ENCODE results near the gene CDC42BPG.

The CDC42BPG gene, protein sequence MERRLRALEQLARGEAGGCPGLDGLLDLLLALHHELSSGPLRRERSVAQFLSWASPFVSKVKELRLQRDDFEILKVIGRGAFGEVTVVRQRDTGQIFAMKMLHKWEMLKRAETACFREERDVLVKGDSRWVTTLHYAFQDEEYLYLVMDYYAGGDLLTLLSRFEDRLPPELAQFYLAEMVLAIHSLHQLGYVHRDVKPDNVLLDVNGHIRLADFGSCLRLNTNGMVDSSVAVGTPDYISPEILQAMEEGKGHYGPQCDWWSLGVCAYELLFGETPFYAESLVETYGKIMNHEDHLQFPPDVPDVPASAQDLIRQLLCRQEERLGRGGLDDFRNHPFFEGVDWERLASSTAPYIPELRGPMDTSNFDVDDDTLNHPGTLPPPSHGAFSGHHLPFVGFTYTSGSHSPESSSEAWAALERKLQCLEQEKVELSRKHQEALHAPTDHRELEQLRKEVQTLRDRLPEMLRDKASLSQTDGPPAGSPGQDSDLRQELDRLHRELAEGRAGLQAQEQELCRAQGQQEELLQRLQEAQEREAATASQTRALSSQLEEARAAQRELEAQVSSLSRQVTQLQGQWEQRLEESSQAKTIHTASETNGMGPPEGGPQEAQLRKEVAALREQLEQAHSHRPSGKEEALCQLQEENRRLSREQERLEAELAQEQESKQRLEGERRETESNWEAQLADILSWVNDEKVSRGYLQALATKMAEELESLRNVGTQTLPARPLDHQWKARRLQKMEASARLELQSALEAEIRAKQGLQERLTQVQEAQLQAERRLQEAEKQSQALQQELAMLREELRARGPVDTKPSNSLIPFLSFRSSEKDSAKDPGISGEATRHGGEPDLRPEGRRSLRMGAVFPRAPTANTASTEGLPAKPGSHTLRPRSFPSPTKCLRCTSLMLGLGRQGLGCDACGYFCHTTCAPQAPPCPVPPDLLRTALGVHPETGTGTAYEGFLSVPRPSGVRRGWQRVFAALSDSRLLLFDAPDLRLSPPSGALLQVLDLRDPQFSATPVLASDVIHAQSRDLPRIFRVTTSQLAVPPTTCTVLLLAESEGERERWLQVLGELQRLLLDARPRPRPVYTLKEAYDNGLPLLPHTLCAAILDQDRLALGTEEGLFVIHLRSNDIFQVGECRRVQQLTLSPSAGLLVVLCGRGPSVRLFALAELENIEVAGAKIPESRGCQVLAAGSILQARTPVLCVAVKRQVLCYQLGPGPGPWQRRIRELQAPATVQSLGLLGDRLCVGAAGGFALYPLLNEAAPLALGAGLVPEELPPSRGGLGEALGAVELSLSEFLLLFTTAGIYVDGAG (N-terminal part only)

DNA sequence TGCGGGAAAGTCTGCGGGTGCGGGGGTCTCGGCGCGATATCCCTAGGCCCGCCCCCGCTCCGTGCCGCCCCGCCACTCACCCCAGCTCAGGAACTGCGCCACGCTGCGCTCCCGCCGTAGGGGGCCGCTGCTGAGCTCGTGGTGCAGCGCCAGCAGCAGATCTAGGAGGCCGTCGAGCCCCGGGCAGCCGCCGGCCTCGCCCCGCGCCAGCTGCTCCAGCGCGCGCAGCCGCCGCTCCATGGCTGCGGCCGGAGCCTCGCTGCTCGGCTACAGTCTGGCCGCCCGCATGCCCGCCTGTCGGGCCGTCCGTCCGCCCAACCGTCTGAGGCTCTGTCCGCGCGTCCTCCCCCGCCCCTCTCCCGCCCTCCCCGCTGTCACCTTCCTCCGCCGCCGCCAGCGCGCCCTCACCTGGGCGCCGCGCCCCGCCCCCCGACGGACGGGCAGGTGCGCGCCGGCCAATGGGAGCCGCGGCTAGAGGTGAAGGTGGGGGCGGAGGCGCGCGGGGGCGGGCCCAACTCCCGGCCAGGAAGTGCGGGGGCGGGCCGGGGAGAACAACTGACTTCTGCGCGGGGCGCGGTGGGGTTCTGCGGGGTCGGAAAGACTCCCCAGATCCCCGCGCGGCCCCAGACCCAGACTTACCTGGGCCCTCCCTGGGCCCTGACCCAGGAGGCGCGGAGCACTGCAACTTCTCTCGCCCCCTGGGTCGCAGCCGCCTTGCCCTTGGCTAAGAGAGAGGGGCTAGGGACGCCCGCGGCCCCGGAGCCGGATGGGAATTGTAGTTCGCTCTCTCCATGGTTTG lies at the start of gene CDC42BPG:
Gene CDC42BPG, minus strand, starts transcription at position 324 of the 799 bp plus-strand sequence. Its CDS starts 84 bp downstream, at position 240.
- no peak for DNase-seq (ENCODE audit: low read depth)

DNA sequence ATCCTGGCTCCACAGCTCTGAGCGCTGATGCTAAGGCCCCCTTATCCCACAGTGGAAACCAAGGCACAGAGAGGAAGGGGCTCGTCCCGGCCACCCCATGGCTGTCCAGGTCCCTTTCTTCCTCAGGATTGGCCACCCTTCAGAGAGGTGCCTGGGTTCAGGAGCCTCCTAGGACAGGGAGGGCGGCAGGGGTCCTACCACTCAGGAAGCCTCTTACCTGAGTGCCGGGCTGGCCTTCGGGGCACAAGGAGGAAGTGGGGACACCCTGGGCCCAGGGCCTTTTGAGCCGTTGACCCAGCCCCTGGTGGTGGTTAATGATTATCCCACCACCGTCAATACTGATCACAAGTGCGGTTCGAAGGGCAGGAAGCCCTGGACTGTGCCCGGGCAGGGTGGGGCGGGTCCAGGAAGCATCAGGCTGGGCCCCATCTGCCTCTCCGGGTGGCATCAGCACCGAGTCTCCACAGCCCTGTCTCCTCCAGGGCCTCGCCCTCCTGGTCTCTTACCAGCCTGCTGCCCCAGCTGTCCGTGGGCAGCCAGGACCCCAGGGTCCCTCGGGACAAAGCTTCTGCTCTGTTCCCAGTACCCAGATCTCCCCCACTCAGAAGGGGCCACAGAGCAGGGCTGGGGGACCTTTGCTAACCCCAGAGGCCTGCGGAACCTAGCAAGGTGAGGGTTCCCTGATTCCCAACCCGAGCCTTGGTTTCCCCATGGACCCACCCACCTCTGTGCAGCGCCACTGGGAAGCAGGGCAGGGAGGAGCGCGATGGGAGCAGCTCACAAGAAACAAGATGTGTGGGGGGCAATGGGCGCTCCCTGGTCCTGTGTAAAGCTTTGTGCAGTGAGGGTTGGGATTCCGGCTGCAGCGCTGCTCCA lies 49.0 kb upstream of the CDC42BPG start:
- no peak for DNase-seq (ENCODE audit: low read depth)

DNA sequence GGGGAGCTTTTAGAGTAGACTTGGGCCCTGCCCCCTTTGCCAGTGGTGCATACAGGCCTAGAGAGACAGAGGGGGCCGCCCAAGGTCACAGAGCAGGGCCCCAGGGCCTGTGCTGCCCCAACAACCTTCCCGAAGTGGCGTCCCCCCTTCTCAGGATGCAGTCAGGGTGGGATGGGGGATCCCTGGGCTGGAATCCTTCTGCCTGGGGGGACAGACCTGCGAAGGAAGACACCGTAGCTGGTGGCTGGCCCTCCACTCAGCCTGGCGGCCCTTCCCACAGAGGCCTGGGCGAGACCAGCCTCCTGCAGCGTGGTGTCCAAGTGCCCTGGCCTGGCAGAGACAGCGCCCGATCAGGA lies 48.4 kb upstream of the CDC42BPG start:
- no peak for DNase-seq (ENCODE audit: low read depth)

GRCh38 chr11:64892411-64892831 lies 48.0 kb upstream of the CDC42BPG start:
- no peak for DNase-seq (ENCODE audit: low read depth)

GRCh38 chr11:64891880-64892279 lies 47.4 kb upstream of the CDC42BPG start:
- no peak for DNase-seq (ENCODE audit: low read depth)

GRCh38 chr11:64891215-64891848 lies 46.9 kb upstream of the CDC42BPG start:
- DNase-seq (ENCODE audit: low read depth): no peak

DNA sequence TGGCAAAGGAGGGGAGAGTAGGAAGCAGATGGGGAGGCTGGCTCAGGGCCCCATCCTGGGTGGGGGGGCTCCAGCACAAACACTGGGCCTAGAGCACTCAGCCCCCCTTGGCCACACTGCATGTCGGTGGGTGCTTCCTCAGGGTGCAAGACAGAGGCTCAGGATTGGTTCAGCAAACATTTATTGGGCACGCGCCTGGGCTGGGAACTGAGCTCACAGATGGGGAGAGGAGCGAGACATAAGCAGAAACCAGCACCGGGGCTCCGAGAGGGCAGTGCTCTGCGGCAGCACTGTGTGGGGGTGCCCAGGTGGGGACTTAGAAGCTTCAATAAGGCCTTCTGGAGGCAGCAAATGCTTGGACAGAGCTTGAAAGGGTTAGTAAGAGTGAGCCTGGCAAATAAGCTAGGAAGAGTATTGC lies 46.1 kb upstream of the CDC42BPG start:
- no peak for DNase-seq (ENCODE audit: low read depth)

- DNase-seq (ENCODE audit: low read depth): no peak
Measured at GRCh38 chr11:64888729-64889511, 44.5 kb upstream of the CDC42BPG start.

DNA sequence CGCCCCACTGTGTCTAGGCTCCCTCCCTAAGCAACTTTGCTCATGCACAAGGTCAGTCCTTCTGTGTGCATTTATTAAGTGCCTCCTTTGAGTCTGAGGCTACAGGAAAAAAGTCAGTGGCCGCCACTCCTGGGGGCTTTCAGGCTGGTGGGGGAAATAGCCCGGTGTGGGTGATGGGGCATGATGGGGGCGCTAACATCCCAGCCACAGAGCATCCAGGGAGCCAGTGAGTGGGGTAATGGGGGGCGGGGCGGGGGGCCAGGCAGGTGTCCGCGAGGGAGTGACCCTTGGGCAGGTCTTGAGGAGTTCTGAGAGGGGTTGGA lies 43.9 kb upstream of the CDC42BPG start:
- DNase-seq (ENCODE audit: low read depth): no peak

DNA sequence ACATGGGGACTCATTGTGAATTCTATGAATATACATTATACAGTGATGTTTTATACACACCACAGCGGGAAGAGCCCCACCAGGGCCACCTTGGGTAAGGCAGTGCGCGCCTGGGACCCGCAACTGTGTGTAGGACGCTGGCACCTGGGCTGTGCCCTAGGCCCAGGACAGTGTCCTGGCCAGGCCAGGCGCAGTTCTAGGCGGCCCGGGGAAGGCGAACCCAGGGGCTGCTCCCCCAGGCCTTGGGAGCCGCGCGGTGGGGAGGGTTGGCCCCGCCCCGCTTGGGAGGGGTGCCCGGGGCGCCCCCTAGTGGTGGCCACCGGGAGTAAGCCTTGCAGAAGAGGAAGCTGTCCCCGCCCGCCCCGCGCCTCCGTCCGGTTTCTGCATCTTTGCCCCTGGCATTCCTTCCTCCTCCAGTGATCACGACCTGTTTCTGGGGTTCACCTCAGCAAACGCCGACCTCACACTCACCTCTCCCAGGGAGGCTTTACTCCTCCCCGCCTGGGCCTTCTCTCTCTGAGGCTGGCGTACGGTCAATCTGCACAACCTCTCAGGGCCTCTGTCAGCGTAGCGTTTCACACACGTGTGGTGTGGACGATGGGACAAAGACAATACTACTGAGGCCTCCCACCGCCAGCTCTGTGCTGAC lies 43.4 kb upstream of the CDC42BPG start:
- no peak for DNase-seq (ENCODE audit: low read depth)

DNA sequence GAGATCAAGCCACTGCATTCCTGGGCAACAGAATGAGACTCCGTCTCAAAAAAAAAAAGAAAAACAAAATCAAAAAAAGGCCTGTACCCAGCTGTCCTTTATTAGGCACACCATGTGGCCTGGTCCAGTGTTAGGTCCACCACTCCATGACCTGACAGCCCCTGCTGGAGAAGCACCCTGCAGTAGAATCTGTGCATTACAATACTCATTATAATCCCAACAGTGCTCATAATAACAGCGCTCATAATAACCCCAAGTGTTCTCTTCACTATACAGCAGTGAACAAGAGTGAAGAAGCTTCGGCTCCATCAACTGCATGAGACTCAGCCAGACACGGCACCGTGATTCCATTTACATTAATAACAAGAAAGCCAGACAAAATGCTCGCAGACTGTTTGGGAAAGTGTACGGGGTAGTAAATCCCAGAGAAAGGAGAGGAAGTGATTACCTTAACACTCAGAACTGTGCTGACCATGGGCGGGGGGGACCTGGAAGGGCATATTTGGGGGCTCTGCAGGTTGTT lies 42.8 kb upstream of the CDC42BPG start:
- DNase-seq (ENCODE audit: low read depth): no peak

- DNase-seq (ENCODE audit: low read depth): no peak
Measured at GRCh38 chr11:64885367-64886286, 41.2 kb upstream of the CDC42BPG start.

DNA sequence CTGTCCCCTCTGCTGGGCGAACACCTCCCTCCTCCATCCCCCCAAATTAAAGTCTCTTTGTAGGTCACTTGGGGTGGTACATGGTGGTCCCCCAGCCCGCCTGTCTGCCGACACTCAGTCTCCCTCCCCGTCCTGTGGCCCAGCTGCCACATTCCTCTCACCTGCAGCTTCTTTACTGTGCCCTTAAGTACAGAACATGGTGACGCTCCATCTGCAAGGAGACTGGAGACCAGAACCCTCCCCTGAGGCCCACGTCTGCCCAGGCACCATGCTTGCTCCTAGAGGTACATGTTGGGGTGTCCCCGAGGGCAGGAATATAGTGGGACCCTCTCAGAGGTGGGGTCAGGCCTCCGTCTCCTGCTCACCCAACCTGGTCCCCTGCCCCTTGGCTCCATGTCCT lies 39.6 kb upstream of the CDC42BPG start:
- no peak for DNase-seq (ENCODE audit: low read depth)

- DNase-seq (ENCODE audit: low read depth): no peak
Measured at GRCh38 chr11:64883575-64883974, 39.1 kb upstream of the CDC42BPG start.

DNA sequence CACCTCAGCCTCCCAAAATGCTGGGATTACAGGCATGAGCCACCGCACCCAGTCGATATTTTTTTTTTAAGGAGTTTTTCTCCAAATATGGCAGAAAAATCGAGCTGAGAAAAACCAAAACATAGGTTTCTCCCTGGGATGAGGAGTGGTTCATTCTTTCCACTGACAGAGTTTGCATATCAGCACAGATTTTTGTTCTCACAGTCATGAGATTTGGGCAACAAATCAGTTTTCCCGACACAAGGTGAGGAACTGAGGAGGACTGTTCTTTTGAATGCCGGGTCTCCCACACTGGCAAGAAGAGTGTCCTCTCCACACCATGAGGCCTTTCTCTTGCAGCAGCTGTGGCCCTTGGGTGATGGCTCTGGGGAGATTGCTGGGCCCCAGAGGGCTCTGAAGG lies 37.8 kb upstream of the CDC42BPG start:
- no peak for DNase-seq (ENCODE audit: low read depth)

DNA sequence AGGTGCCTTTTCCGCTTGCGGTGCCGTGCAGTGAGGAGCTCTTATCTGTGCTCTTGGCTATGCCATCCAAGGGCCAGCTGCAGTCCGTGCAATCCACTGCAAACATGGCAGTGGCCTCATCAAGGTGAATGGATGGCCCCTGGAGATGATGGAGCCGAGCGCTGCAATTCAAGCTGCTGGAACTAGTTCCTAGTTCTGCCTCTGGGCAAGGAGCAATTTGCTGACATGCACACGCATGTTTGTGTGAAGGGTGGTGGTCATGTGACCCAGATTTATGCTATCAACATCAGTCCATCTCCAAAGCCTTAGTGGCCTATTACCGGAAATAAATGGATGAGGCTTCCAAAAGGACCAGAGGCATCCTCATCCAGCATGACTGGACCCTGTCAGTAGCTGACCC lies 37.0 kb upstream of the CDC42BPG start:
- DNase-seq (ENCODE audit: low read depth): no peak

DNA sequence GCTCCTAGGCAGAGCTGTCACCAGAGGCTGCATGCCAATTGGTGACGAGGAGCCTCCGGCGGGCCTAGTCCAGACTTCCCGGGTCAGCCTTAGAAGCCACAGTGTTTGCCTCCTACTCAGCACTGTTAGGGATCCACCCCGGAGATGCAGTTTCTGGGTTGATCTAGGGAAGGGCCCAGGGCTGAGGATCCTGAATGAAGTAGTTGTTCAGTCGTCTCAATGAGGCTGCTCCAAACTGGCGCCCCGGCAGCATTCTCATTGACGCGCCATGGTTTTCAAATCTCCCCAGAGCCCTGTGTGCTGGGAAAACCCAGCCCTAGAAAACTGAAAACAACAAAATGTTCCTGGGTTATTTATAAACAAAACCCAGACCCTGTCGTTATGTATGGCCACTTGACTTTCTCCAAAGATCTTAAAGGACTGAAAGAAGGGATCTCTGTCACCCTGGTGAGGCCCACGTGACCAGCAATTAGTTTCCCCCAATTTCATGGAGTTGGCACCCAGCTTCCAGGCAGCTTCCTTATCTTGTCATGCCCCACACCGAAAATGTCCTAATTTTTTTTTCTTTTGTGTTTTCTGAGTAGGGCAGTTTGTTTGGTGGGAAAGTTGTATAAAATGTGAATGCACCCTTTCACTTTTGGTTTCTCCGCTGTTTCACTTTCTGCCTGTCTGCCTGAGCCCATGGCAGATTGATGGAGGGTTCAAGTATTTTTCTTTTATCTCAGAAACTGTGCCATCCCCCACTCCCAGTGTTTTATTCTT lies 36.0 kb upstream of the CDC42BPG start:
- DNase-seq (ENCODE audit: low read depth): no peak

Measured in GM04503 (cell line).